ENCODE measurements around the gene ARAF.

DNA sequence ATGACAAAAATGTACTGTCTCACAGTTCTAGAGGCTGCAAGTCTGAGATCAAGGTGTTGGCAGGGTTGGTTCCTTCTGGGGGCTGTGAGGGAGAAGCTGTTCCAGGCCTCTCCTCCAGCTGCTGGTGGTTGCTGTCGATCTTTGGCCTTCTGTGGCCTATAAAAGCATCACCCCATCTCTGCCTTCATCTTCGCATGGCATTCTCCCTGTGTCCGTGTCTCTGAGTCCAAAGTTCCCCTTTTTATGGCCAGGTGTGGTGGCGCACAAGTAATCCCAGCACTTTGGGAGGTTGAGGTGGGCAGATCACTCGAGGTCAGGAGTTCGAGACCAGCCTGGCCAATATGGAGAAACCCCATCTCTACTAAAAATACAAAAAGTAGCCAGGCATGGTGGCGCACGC is 31.5 kb upstream of the ARAF start:
- TF ChIP-seq CEBPB (IDR thresholded peaks at IDR 0.05; ENCODE audit: low read depth, low read length) (no peak), POLR2A (IDR thresholded peaks at IDR 0.05; ENCODE audit: low read depth, low read length) (no peak), RAD21 (IDR thresholded peaks at IDR 0.05; ENCODE audit: low read length) (no peak), RCOR1 (IDR thresholded peaks at IDR 0.05; ENCODE audit: insufficient replicate concordance, low read length) (no peak), MXI1 (IDR thresholded peaks at IDR 0.05; ENCODE audit: borderline replicate concordance, low read depth, low read length) (no peak), MAFK (IDR thresholded peaks at IDR 0.05; ENCODE audit: low read depth, low read length) (no peak)
- TF ChIP-seq, protein P1, sequence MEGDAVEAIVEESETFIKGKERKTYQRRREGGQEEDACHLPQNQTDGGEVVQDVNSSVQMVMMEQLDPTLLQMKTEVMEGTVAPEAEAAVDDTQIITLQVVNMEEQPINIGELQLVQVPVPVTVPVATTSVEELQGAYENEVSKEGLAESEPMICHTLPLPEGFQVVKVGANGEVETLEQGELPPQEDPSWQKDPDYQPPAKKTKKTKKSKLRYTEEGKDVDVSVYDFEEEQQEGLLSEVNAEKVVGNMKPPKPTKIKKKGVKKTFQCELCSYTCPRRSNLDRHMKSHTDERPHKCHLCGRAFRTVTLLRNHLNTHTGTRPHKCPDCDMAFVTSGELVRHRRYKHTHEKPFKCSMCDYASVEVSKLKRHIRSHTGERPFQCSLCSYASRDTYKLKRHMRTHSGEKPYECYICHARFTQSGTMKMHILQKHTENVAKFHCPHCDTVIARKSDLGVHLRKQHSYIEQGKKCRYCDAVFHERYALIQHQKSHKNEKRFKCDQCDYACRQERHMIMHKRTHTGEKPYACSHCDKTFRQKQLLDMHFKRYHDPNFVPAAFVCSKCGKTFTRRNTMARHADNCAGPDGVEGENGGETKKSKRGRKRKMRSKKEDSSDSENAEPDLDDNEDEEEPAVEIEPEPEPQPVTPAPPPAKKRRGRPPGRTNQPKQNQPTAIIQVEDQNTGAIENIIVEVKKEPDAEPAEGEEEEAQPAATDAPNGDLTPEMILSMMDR (conservative IDR thresholded peaks at IDR 0.05; ENCODE audit: low read depth, low read length): no peak
- TF ChIP-seq, protein P2, sequence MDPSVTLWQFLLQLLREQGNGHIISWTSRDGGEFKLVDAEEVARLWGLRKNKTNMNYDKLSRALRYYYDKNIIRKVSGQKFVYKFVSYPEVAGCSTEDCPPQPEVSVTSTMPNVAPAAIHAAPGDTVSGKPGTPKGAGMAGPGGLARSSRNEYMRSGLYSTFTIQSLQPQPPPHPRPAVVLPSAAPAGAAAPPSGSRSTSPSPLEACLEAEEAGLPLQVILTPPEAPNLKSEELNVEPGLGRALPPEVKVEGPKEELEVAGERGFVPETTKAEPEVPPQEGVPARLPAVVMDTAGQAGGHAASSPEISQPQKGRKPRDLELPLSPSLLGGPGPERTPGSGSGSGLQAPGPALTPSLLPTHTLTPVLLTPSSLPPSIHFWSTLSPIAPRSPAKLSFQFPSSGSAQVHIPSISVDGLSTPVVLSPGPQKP (IDR thresholded peaks at IDR 0.05; ENCODE audit: borderline replicate concordance, low read depth, low read length): no peak
